WERI-Rb-1 (cell line): ENCODE data around the gene UAP1L1.

ENCODE experiments used
- DNase-seq: peaks from one replicate; pipeline ENCODE4 v3.0.0-alpha.2; 2020
- H3K27ac ChIP-seq: fragments of 250-450 bp; sonication (Bioruptor Pico); 2 replicates; pipeline ENCODE4 v1.5.1; 2020; ENCODE audit warnings: mild to moderate bottlenecking, moderate library complexity
- H3K27me3 ChIP-seq: fragments of 250-450 bp; sonication (Bioruptor Pico); 2 replicates; pipeline ENCODE4 v1.5.1; 2021; ENCODE audit warnings: mild to moderate bottlenecking, low read depth, moderate library complexity; ENCODE audit not compliant: insufficient read depth, severe bottlenecking
- H3K36me3 ChIP-seq: fragments of 250-450 bp; sonication (Bioruptor Pico); 2 replicates; pipeline ENCODE4 v1.5.1; 2020; ENCODE audit warnings: mild to moderate bottlenecking, moderate library complexity
- H3K4me3 ChIP-seq: 2 replicates; pipeline ENCODE4 v1.5.1; 2011; ENCODE audit warnings: low read depth, mild to moderate bottlenecking, control low read depth, low read length
- H3K9me3 ChIP-seq: fragments of 250-450 bp; sonication (Bioruptor Pico); 2 replicates; pipeline ENCODE4 v1.5.1; 2021; ENCODE audit warnings: mild to moderate bottlenecking, moderate library complexity; ENCODE audit not compliant: severe bottlenecking
- TF ChIP-seq, protein P1 (sequence below): IDR thresholded peaks from 2 replicates; pipeline ENCODE4 v1.5.1; 2011; ENCODE audit warnings: low read depth, mild to moderate bottlenecking, control low read depth, inconsistent platforms, low read length

Gene UAP1L1

GRCh38 chr9:137112564-137113384, 35.5 kb downstream of the UAP1L1 start:
- Histone ChIP-seq H3K27ac (no peak overlapping the region), H3K9me3 (no peaks in the 10 kb centered on the region), H3K27me3 (no peaks in the 10 kb centered on the region), H3K36me3 (peaks cover 19% of the 10 kb centered on the region), H3K4me3 (no peak overlapping the region)
- DNase-seq = no peak
- TF ChIP-seq, protein P1, sequence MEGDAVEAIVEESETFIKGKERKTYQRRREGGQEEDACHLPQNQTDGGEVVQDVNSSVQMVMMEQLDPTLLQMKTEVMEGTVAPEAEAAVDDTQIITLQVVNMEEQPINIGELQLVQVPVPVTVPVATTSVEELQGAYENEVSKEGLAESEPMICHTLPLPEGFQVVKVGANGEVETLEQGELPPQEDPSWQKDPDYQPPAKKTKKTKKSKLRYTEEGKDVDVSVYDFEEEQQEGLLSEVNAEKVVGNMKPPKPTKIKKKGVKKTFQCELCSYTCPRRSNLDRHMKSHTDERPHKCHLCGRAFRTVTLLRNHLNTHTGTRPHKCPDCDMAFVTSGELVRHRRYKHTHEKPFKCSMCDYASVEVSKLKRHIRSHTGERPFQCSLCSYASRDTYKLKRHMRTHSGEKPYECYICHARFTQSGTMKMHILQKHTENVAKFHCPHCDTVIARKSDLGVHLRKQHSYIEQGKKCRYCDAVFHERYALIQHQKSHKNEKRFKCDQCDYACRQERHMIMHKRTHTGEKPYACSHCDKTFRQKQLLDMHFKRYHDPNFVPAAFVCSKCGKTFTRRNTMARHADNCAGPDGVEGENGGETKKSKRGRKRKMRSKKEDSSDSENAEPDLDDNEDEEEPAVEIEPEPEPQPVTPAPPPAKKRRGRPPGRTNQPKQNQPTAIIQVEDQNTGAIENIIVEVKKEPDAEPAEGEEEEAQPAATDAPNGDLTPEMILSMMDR = no peak

DNA sequence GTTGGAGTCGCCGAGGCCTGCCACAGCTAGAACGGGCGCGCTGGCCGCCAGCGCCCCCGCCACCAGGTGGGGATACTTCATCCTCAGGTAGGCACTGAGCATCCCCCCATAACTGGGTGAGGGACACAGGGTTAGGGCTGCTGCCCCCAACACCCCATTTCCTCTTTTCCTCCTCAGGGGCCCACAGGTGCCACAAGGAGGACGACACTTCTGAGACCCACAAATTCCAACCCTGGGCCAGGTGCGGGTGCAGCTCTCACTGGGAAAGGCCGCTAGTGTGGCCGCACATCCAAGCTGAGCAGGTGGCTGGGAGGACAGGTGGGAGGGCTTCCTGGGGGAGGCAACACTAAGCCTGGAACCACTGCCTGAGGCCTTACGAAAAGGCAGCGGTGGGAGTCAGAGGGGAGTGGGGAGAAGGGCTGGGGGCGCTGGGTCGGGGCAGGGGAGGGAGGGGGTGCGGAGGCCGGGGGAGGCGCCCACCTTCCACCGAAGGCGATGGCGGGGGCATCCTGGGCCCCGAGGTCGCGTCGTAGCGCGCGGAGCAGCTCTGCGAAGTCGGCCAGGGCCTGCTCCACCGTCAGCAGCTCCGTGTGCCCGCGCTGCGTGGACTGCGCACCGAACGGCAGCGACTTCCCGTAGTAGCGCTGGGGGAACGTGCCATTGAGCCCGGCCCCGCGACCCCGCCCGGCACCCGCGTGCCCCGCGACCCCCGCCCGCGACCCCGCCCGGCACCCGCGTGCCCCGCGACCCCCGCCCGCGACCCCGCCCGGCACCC, 36.3 kb downstream of the UAP1L1 start:
- Histone ChIP-seq H3K27ac (no peak overlapping the region), H3K36me3 (peaks cover 11% of the 10 kb centered on the region), H3K27me3 (no peaks in the 10 kb centered on the region), H3K9me3 (no peaks in the 10 kb centered on the region), H3K4me3 (no peak overlapping the region)
- TF ChIP-seq, protein P1 = no peak
- no peak for DNase-seq

DNA sequence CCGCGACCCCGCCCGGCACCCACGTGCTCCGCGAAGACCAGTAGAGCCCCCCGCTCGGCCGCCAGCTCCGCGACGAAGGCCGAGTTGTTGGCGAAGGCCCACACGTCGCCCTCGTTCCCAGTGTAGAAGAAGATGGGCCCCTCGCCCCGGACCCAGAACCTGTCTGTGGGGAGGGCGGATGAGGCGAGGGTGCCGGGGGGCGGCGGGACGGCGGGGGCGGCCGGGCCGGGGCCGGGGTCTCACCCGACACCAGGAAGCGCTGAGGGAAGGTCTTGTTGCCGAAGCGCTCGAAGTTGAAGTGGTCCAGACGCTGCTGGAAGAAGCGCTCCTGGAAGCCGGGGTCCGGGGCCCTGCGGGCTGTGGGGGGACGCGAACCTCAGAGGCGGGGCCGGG, 36.9 kb downstream of the UAP1L1 start:
- peaks cover 5% of the 10 kb centered on the region for H3K36me3 ChIP-seq
- H3K27ac ChIP-seq = peak overlapping the region; percentile 53; the same call in 1 of the 2 replicates
- no peaks in the 10 kb centered on the region for H3K27me3 ChIP-seq
- TF ChIP-seq, protein P1 = no peak
- no peak for DNase-seq
- H3K4me3 ChIP-seq = peak overlapping the region; percentile 34
- no peaks in the 10 kb centered on the region for H3K9me3 ChIP-seq

GRCh38 chr9:137114613-137115393, 37.5 kb downstream of the UAP1L1 start, which contains the start of gene DPP7:
TSS of gene DPP7 (minus strand) at chr9:137114733. CDS start at chr9:137114713, 20 bp downstream.
- H3K4me3 ChIP-seq = peak within 1 kb of the TSS; percentile 39
- peaks cover 3% of the 10 kb centered on the region; the same call in 1 of the 2 replicates for H3K36me3 ChIP-seq
- TF ChIP-seq, protein P1 = no peak
- H3K27ac ChIP-seq = peak within 1 kb of the TSS; percentile 53; the same call in 1 of the 2 replicates
- no peaks in the 10 kb centered on the region for H3K9me3 ChIP-seq
- no peak for DNase-seq
- H3K27me3 ChIP-seq = no peaks in the 10 kb centered on the region

GRCh38 chr9:137115394-137116026, 38.2 kb downstream of the UAP1L1 start:
- H3K27ac ChIP-seq = peak overlapping the region; percentile 22; the same call in 1 of the 2 replicates
- TF ChIP-seq, protein P1 = peak; percentile 17; the same call in 1 of the 2 replicates
- no peaks in the 10 kb centered on the region for H3K9me3 ChIP-seq
- DNase-seq = no peak
- no peaks in the 10 kb centered on the region for H3K27me3 ChIP-seq
- peaks cover 3% of the 10 kb centered on the region; the same call in 1 of the 2 replicates for H3K36me3 ChIP-seq
- no peak overlapping the region for H3K4me3 ChIP-seq
